WTC11 (cell line): ENCODE data around the gene NCOA3. TPM values are rescaled to one million over a fixed set of nuclear protein-coding genes. Genes with fewer than 3 reads are reported as not detected.

Experiments
- ATAC-seq: fragments of 200-7000 bp; cut with Tn5 transposase; 2 replicates; pipeline ENCODE4 v1.10.0; 2021; ENCODE audit warnings: mild to moderate bottlenecking, moderate library complexity
- CTCF ChIA-PET: fragments of 300-600 bp; sonication (Branson Sonifier 250); formaldehyde crosslinking; loops from one replicate; lab custom pipeline; 2021; ENCODE audit warnings: antibody characterized with exemption; lab: Charles Lee
- POLR2A ChIA-PET: fragments of 350-600 bp; sonication (Branson Sonifier 250); formaldehyde crosslinking; loops from one replicate; lab custom pipeline; 2021; ENCODE audit warnings: antibody characterized with exemption; lab: Charles Lee
- DNase-seq: peaks from one replicate; pipeline ENCODE4 v3.0.0; 2021; ENCODE audit warnings: low spot score
- H3K27ac Mint-ChIP-seq: 2 replicates; pipeline ENCODE4 v1.8.0; 2021; ENCODE audit warnings: mixed read lengths
- H3K27me3 Mint-ChIP-seq: 2 replicates; pipeline ENCODE4 v1.8.0; 2021; ENCODE audit warnings: low read depth, mild to moderate bottlenecking, moderate library complexity, mixed read lengths
- H3K36me3 Mint-ChIP-seq: 2 replicates; pipeline ENCODE4 v1.8.0; 2021; ENCODE audit warnings: mixed read lengths
- H3K4me1 Mint-ChIP-seq: 2 replicates; pipeline ENCODE4 v1.8.0; 2022; ENCODE audit warnings: mixed read lengths
- H3K4me3 Mint-ChIP-seq: 2 replicates; pipeline ENCODE4 v1.8.0; 2021; ENCODE audit warnings: mild to moderate bottlenecking, moderate library complexity, mixed read lengths
- H3K9me3 Mint-ChIP-seq: 2 replicates; pipeline ENCODE4 v1.8.0; 2021; ENCODE audit warnings: mixed read lengths
- ELF4 ChIP-seq: sonication (generic); formaldehyde crosslinking; IDR thresholded peaks from 2 replicates; pipeline ENCODE4 v1.8.1; 2022; ENCODE audit warnings: low read depth, mild to moderate bottlenecking, moderate library complexity, missing genetic modification reagents
- EMX1 ChIP-seq: fragments of 250-450 bp; sonication (Bioruptor Pico); IDR thresholded peaks from 2 replicates; pipeline ENCODE4 v1.8.0; 2021; ENCODE audit warnings: mild to moderate bottlenecking
- ESRRA ChIP-seq: sonication (generic); formaldehyde crosslinking; IDR thresholded peaks from 2 replicates; pipeline ENCODE4 v1.8.1; 2022; ENCODE audit warnings: mild to moderate bottlenecking, missing genetic modification reagents, borderline replicate concordance
- FOXK1 ChIP-seq: sonication (generic); formaldehyde crosslinking; IDR thresholded peaks from 2 replicates; pipeline ENCODE4 v1.8.0; 2022; ENCODE audit warnings: mild to moderate bottlenecking, moderate library complexity, missing genetic modification reagents
- FOXP1 ChIP-seq: sonication (generic); formaldehyde crosslinking; IDR thresholded peaks from 2 replicates; pipeline ENCODE4 v1.8.0; 2022; ENCODE audit warnings: missing genetic modification reagents, mild to moderate bottlenecking, moderate library complexity, borderline replicate concordance
- HMGA2 ChIP-seq: fragments of 250-450 bp; sonication (Bioruptor Pico); IDR thresholded peaks from 2 replicates; pipeline ENCODE4 v1.4.0; 2021; ENCODE audit warnings: mild to moderate bottlenecking, moderate library complexity
- JAZF1 ChIP-seq: fragments of 250-450 bp; sonication (Bioruptor Pico); IDR thresholded peaks from 2 replicates; pipeline ENCODE4 v1.9.0; 2021; ENCODE audit warnings: moderate library complexity, mild to moderate bottlenecking, inconsistent platforms
- NFYB ChIP-seq: sonication (generic); formaldehyde crosslinking; conservative IDR thresholded peaks from 2 replicates; pipeline ENCODE4 v1.8.0; 2022; ENCODE audit warnings: low read depth, missing genetic modification reagents
- PREB ChIP-seq: sonication (generic); formaldehyde crosslinking; IDR thresholded peaks from 2 replicates; pipeline ENCODE4 v1.8.1; 2022; ENCODE audit warnings: mild to moderate bottlenecking, missing genetic modification reagents, moderate library complexity, borderline replicate concordance
- SMAD3 ChIP-seq: sonication (generic); formaldehyde crosslinking; IDR thresholded peaks from 2 replicates; pipeline ENCODE4 v1.8.0; 2022; ENCODE audit warnings: missing genetic modification reagents, mild to moderate bottlenecking, borderline replicate concordance
- STAT6 ChIP-seq: sonication (generic); formaldehyde crosslinking; conservative IDR thresholded peaks from 2 replicates; pipeline ENCODE4 v1.8.1; 2023; ENCODE audit warnings: mild to moderate bottlenecking, low read depth, missing genetic modification reagents, moderate library complexity
- ZNF121 ChIP-seq: sonication (generic); formaldehyde crosslinking; IDR thresholded peaks from 2 replicates; pipeline ENCODE4 v1.8.0; 2023; ENCODE audit warnings: missing genetic modification reagents
- ZNF138 ChIP-seq: sonication (generic); formaldehyde crosslinking; conservative IDR thresholded peaks from 2 replicates; pipeline ENCODE4 v1.8.1; 2022; ENCODE audit warnings: mild to moderate bottlenecking, moderate library complexity, missing genetic modification reagents
- ZNF232 ChIP-seq: sonication (generic); formaldehyde crosslinking; IDR thresholded peaks from 2 replicates; pipeline ENCODE4 v1.8.0; 2022; ENCODE audit warnings: mild to moderate bottlenecking, missing genetic modification reagents
- ZNF281 ChIP-seq: sonication (generic); formaldehyde crosslinking; IDR thresholded peaks from 2 replicates; pipeline ENCODE4 v1.8.0; 2023; ENCODE audit warnings: mild to moderate bottlenecking, missing genetic modification reagents
- ZNF317 ChIP-seq: sonication (generic); formaldehyde crosslinking; IDR thresholded peaks from 2 replicates; pipeline ENCODE4 v1.8.1; 2023; ENCODE audit warnings: low read depth, mild to moderate bottlenecking, moderate library complexity, missing genetic modification reagents, borderline replicate concordance
- ZNF396 ChIP-seq: fragments of 250-450 bp; sonication (Bioruptor Pico); IDR thresholded peaks from 2 replicates; pipeline ENCODE4 v1.8.0; 2021; ENCODE audit warnings: mild to moderate bottlenecking, moderate library complexity, borderline replicate concordance
- total RNA-seq: library from RNA; stranded (reverse); gene quantifications from 3 replicates; pipeline ENCODE4 v1.2.3, GENCODE V29; 2021

Gene NCOA3
- total RNA-seq, 1 experiment from 2014 or later: 25.2 TPM

GRCh38 chr20:47667531-47668312, 166.0 kb downstream of the NCOA3 start (continued):
- TF ChIP-seq STAT6 (CRISPR knock-in tag) (no peak), ESRRA (CRISPR knock-in tag) (no peak), ZNF121 (CRISPR knock-in tag) (no peak), SMAD3 (CRISPR knock-in tag) (no peak), JAZF1 (CRISPR knock-in tag) (no peak)

- Mint-ChIP-seq H3K27me3 (no peaks in the 10 kb centered on the region), H3K4me1 (peaks cover 26% of the 10 kb centered on the region), H3K9me3 (no peaks in the 10 kb centered on the region), H3K27ac (peak overlapping the region; percentile 57), H3K4me3 (no peak overlapping the region), H3K36me3 (no peaks in the 10 kb centered on the region)
- CTCF ChIA-PET: interaction anchor here (1.0 kb wide), 1 partner anchor 473 kb away, joined by 4 read pairs; no protein-coding TSS in a partner anchor
- DNase-seq (no peak), ATAC-seq (no peak)
- no peak for TF ChIP-seq ZNF138 (CRISPR knock-in tag)
- TF ChIP-seq FOXP1 (CRISPR knock-in tag): no peak
- TF ChIP-seq ZNF281 (CRISPR knock-in tag): no peak
- TF ChIP-seq ZNF396 (CRISPR knock-in tag): no peak
- no peak for TF ChIP-seq FOXK1 (CRISPR knock-in tag)
- TF ChIP-seq ZNF232 (CRISPR knock-in tag): no peak
- TF ChIP-seq SMAD3 (CRISPR knock-in tag): no peak
- no peak for TF ChIP-seq PREB (CRISPR knock-in tag)
- TF ChIP-seq NFYB: no peak
- no peak for TF ChIP-seq ZNF317 (CRISPR knock-in tag)
- no peak for TF ChIP-seq EMX1
- no peak for TF ChIP-seq ELF4 (CRISPR knock-in tag)
- TF ChIP-seq HMGA2: no peak
- POLR2A ChIA-PET: no interaction called here
These were observed 166.8 kb downstream of the NCOA3 start for GRCh38 chr20:47668313-47669151.
